GM19035 (cell line): ENCODE measurements around the gene PPP1R12A.
"Not testable (repeated sequence)": the region's sequence is repeated elsewhere in the genome, so short reads cannot be mapped to it uniquely, and the experiment has no call there.

Source experiments
- ATAC-seq: cut with Tn5 transposase; IDR thresholded peaks from one replicate; pipeline ENCODE4 v1.9.1; 2021; ENCODE audit not compliant: unreplicated experiment

PPP1R12A gene

DNA sequence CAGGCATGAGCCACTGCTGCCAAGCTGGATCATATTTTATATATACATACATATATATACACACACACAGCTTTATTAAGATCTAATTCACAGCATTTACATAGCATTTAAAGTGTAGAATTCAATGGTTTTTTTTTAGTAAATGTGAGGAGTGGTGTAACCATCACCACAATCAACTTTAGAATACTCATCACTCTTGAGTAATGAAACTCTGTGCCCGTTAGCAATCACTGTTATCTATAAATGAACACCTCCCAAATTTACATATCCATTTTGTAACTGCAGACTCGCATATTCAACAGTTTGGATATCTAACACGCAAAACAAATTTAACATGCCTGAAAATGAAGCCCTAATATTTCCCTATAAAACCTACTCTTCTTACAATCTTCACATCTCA, 90.9 kb downstream of the PPP1R12A start:
- no peak for ATAC-seq

DNA sequence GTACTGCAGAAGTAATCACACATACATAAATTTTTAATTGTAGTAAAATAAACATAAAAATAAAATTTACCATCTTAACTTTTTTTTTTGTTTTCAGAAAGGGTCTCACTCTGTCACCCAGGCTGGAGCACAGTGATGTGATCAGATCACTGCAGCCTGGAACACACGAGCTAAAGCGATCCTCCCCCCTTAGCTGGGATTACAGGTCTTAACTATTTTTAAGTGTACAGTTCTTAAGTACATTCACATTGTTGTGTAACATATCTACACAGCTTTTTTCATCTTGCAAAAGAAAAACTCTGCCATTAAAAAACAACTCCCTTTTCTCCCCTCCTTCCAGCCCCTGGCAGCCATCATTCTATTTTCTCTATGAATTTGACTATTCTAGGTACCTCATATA, 92.3 kb downstream of the PPP1R12A start:
- no peak for ATAC-seq

- ATAC-seq = no peak
Measured at GRCh38 chr12:79841878-79842265, 93.0 kb downstream of the PPP1R12A start.

- no peak for ATAC-seq
Measured at GRCh38 chr12:79841248-79841877, 93.5 kb downstream of the PPP1R12A start.

DNA sequence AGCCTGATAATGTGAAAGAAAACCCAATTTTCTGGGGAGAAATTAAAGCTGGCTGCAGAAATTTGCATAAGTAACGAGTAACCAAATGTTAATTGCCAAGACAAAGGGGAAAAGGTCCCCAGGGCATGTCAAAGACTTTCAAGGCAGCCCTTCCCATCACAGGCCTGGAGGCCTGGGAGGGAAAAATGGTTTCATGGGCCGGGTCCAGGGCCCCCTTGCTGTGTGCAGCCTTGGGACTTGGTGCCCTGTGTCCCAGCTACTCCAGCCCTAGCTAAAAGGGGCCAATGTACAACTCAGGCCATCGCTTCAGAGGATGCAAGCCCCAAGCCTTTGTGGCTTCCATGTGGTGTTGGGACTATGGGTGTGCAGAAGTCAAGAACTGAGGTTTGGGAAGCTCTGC, 96.5 kb downstream of the PPP1R12A start:
- no peak for ATAC-seq

GRCh38 chr12:79837575-79837974, 97.3 kb downstream of the PPP1R12A start:
- ATAC-seq = no peak

DNA sequence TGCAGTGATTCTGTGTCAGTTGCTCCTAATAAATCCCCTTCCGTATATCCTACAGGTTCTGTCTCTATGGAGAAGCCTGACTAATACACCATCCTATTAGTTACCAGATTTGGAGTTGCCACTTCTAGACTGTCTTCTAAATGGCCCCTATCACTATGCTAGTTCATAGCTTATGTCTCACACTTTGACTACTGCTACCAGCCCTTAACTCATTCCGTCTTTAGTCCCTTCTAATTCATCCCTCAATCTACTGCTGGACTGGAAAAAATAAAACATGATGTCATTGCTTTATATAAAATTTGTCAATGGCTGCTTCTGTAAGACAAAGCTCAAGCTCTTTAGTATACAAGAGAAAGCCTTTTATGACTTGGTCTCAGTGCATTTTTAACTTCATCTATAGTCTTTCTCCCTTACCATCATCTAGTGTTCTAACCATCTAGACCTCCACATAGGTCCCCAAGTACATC, 99.5 kb downstream of the PPP1R12A start:
- ATAC-seq = no peak

- no peak for ATAC-seq
Measured at GRCh38 chr12:79834712-79835376, 100.1 kb downstream of the PPP1R12A start.

- ATAC-seq = no peak
Measured at GRCh38 chr12:79830440-79830839, 104.5 kb downstream of the PPP1R12A start.

GRCh38 chr12:79828924-79829323, 106.0 kb downstream of the PPP1R12A start:
- no peak for ATAC-seq

DNA sequence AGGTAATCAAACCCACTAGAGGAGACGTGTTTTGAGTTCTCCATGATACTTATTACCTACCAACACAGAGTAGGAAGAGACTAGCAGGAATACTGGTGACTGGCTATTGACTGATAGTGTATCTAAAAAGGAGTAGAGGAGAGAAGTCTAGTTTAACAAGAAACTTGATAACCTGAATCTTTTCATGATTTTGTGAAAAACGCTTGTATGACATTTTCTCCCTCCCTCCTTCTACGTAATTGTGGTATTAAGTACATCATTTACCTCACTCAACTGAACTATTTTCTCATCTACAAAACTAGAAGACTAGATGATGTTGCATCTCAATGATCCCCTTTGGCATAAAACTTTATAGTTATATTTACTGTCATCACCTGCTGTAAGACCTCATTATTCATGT, 107.4 kb downstream of the PPP1R12A start:
- ATAC-seq = no peak

- no peak for ATAC-seq
Measured at GRCh38 chr12:79826267-79827128, 108.4 kb downstream of the PPP1R12A start.

DNA sequence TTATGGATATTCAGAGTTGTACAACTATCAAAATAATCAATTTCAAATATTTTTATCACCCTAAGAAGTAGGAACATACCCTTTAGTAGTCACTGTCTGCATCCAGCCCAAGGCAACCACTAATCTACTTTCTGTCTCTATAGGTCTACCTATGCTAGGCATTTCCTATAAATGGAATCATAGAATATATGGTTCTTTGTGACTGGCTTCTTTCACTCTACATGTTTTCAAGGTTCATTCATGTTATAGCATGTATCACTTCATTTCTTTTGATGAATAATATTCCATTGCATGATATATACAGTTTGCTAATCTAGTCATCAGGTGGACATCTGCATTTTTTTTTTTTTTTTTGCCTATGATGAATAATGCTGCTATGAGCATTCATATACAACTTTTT, 112.4 kb downstream of the PPP1R12A start:
- ATAC-seq = no peak

DNA sequence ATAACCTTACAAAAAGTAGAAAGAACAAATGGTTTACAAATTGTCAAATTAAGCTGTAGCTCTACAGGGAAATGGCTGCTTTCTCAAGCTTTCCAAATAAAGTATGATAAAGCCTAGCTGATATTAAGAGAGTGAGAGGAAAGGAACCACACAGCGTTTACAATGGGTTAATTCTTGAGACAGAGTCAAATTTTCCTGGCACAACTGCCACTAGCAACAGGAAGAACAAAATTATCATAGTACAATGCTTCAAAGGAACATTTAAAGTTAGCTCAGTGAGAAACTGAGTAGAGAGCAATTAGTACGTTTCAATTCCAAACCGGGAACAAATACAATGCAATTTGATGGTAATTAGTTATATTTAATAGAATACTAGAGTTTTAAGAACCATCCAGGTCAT, 116.0 kb downstream of the PPP1R12A start:
- no peak for ATAC-seq

DNA sequence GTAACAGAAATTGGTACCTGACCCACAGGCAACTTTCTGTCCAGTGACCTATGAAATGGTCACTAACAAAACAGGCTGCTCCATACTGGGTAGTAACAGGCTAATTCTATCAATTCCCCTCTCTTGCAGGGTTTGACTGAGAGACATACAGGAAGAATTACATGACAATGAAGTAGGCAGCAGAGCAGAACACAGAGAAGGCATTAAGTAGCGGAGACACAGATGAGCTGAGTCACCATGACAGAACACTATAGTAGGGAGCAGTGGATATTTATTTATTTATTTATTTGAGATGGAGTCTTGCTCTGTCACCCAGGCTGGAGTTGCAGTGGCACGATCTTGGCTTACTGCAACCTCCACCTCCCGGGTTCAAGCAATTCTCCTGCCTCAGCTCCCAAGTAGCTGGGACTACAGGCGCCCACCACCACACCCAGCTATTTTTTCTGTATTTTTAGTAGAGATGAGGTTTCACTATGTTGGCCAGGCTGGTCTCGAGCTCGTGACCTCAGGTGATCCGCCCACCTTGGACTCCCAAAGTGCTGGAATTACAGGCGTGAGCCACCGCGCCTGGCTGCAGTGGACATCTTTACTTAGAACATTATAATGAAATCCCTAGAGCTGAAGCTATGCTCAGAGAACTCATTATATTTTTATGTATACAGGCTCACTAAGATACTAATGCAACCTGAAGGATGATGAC, 150.4 kb downstream of the PPP1R12A start:
- ATAC-seq = not testable (repeated sequence)

- no peak for ATAC-seq
Measured at GRCh38 chr12:79782172-79782900, 152.6 kb downstream of the PPP1R12A start.

- ATAC-seq = no peak
Measured at GRCh38 chr12:79778802-79779448, 156.0 kb downstream of the PPP1R12A start.

- no peak for ATAC-seq
Measured at GRCh38 chr12:79776111-79776510, 158.8 kb downstream of the PPP1R12A start.

DNA sequence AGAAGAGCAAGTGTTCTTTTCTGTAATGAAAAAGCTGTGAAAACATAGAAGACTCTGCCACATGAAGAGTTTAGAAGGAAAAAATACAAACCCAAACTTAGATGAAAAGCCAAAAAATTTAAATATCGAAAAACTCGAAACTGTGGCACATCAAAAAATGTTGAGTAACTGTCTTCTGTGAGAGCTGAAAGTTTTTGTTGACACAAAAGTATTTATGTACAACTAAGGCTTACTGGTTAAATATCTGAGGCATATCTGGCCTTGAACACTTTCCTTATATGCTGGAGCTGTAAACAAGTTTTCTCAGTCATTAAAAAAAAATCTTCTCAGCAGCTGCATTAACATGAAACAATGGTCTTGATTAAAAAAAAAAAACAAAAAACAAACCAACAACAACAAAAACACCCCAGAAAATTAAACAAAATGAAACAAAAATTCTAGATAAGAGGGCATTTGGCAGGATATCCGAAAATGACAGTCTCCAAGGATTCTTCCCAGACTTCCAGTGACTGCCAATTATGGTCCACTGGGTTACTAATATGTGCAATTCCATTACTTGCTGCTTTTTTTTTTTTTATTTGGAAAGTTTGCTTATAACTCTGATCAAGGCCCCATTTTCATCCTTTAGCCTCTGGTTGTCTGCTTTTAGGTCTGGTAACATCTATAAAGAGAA, 159.4 kb downstream of the PPP1R12A start:
- ATAC-seq = no peak

DNA sequence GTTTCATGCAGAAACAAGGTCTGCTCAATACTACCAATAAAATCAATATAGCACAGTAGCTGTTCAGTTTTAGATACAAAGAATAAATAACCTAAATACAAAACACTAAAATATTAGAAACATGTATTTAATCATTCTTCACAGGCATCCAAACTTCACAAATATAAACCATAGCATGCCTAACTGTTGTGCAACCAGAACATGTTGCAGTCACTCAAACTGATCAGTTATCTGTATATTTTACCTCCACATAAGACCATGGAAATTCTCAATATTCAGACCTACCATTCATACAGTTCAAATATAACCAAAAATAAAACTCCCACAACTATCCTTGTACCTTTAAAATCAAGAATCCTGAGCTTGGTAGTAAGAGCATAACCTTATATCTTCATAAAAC, 161.0 kb downstream of the PPP1R12A start:
- no peak for ATAC-seq
